HepG2 (cell line): ENCODE results near the gene DESI2. TPM values are rescaled to one million over a fixed set of nuclear protein-coding genes. Genes with fewer than 3 reads are reported as not detected.

Experiments
- HHEX ChIP-seq: IDR thresholded peaks from 2 replicates; pipeline ENCODE4 v1.6.1; 2016; ENCODE audit warnings: control low read depth
- HNRNPK ChIP-seq: fragments of 200-400 bp; formaldehyde crosslinking; IDR thresholded peaks from 2 replicates; pipeline ENCODE4 v1.6.1; 2018; ENCODE audit warnings: low read length, low read depth, moderate library complexity, mild to moderate bottlenecking; ENCODE audit not compliant: poor library complexity, severe bottlenecking
- IKZF4 ChIP-seq: sonication (generic); formaldehyde crosslinking; IDR thresholded peaks from 2 replicates; pipeline ENCODE4 v1.5.1; 2020; ENCODE audit warnings: borderline replicate concordance, mild to moderate bottlenecking, low read depth, missing genetic modification reagents; ENCODE audit errors: not compliant biosample characterization
- SRY ChIP-seq: sonication (generic); formaldehyde crosslinking; IDR thresholded peaks from 2 replicates; pipeline ENCODE4 v1.8.0; 2022; ENCODE audit warnings: mild to moderate bottlenecking, missing genetic modification reagents
- TCF7L2 ChIP-seq: IDR thresholded peaks from 2 replicates; pipeline ENCODE4 v1.6.1; 2011; ENCODE audit warnings: mild to moderate bottlenecking, low read depth, low read length, moderate library complexity
- YEATS2 ChIP-seq: sonication (generic); formaldehyde crosslinking; IDR thresholded peaks from 2 replicates; pipeline ENCODE4 v1.4.0; 2020; ENCODE audit warnings: missing genetic modification reagents, borderline replicate concordance
- ZFP41 ChIP-seq: sonication (generic); formaldehyde crosslinking; IDR thresholded peaks from 2 replicates; pipeline ENCODE4 v1.4.0; 2020; ENCODE audit warnings: mild to moderate bottlenecking, missing genetic modification reagents, borderline replicate concordance
- ZNF230 ChIP-seq: sonication (generic); formaldehyde crosslinking; IDR thresholded peaks from 2 replicates; pipeline ENCODE4 v1.4.0; 2020; ENCODE audit warnings: mild to moderate bottlenecking, missing genetic modification reagents
- ZNF335 ChIP-seq: sonication (generic); formaldehyde crosslinking; IDR thresholded peaks from 2 replicates; pipeline ENCODE4 v1.4.0; 2020; ENCODE audit warnings: missing genetic modification reagents
- ZNF496 ChIP-seq: sonication (generic); formaldehyde crosslinking; IDR thresholded peaks from 2 replicates; pipeline ENCODE4 v1.8.1; 2023; ENCODE audit warnings: mild to moderate bottlenecking, moderate library complexity, missing genetic modification reagents; ENCODE audit not compliant: insufficient replicate concordance
- ZNF709 ChIP-seq: sonication (generic); formaldehyde crosslinking; IDR thresholded peaks from 2 replicates; pipeline ENCODE4 v1.5.0; 2020; ENCODE audit warnings: mild to moderate bottlenecking, missing genetic modification reagents
- ZNF724P ChIP-seq: sonication (generic); formaldehyde crosslinking; IDR thresholded peaks from 2 replicates; pipeline ENCODE4 v1.8.0; 2022; ENCODE audit warnings: missing genetic modification reagents, borderline replicate concordance
- ZNF773 ChIP-seq: sonication (generic); formaldehyde crosslinking; IDR thresholded peaks from 2 replicates; pipeline ENCODE4 v1.4.0; 2020; ENCODE audit warnings: missing genetic modification reagents, borderline replicate concordance
- polyA plus RNA-seq, 8 experiments: library from polyadenylated mRNA; depleted of rRNA in 3 of 8; stranded (reverse) in 7 of 8; unstranded in 1 of 8; fragments of >200 nt; fragmentation: Illumina TruSeq in 4 of 8; extraction: Trizol in 4 of 8; gene quantifications; 2 replicates each; pipeline versions ENCODE4 v1.2.1 to v1.2.3, GENCODE V29; 2011 to 2016; ENCODE audit warnings: low read depth in 4 of 8, missing spikeins in 1 of 8, mixed read lengths in 1 of 8; ENCODE audit not compliant: insufficient read depth in 1 of 8
- total RNA-seq, 5 experiments: library from RNA; depleted of rRNA; stranded (reverse); fragments of >200 nt; fragmentation: Illumina TruSeq; extraction: Trizol; gene quantifications; 2 replicates each; pipeline ENCODE4 v1.2.3, GENCODE V29; 2016; ENCODE audit warnings: low read depth in 1 of 5
- TF ChIP-seq, protein P1 (sequence below), 2 experiments: sonication (generic) in 1 of 2; formaldehyde crosslinking in 1 of 2; IDR thresholded peaks; 2 replicates each; pipeline versions ENCODE4 v1.5.1 to v1.6.1; 2011 to 2020; ENCODE audit warnings: borderline replicate concordance in 1 of 2, low read depth in 1 of 2, low read length in 1 of 2, mild to moderate bottlenecking in 1 of 2, missing genetic modification reagents in 1 of 2, moderate library complexity in 1 of 2
- TF ChIP-seq, protein P2 (sequence below), 2 experiments: sonication (generic) in 1 of 2; formaldehyde crosslinking in 1 of 2; IDR thresholded peaks; 2 replicates each; pipeline versions ENCODE4 v1.4.0 to v1.6.1; 2018 to 2020; ENCODE audit warnings: missing genetic modification reagents in 2 of 2, borderline replicate concordance in 1 of 2, low read depth in 1 of 2, mild to moderate bottlenecking in 1 of 2, missing biosample characterization in 1 of 2
- TF ChIP-seq, protein P3 (sequence below): sonication (generic); formaldehyde crosslinking; IDR thresholded peaks from 2 replicates; pipeline ENCODE4 v1.8.0; 2022; ENCODE audit warnings: low read depth, missing genetic modification reagents
- TF ChIP-seq, protein P4 (sequence below): sonication (generic); formaldehyde crosslinking; IDR thresholded peaks from 2 replicates; pipeline ENCODE4 v1.8.1; 2023; ENCODE audit warnings: mild to moderate bottlenecking, moderate library complexity, missing genetic modification reagents

DESI2 gene
- total and polyA plus RNA-seq, 2 of the 13 experiments (the other 11 are each of a cell fraction or from before 2014, with no cell fraction given) = 23.1 to 42.2 TPM

DNA sequence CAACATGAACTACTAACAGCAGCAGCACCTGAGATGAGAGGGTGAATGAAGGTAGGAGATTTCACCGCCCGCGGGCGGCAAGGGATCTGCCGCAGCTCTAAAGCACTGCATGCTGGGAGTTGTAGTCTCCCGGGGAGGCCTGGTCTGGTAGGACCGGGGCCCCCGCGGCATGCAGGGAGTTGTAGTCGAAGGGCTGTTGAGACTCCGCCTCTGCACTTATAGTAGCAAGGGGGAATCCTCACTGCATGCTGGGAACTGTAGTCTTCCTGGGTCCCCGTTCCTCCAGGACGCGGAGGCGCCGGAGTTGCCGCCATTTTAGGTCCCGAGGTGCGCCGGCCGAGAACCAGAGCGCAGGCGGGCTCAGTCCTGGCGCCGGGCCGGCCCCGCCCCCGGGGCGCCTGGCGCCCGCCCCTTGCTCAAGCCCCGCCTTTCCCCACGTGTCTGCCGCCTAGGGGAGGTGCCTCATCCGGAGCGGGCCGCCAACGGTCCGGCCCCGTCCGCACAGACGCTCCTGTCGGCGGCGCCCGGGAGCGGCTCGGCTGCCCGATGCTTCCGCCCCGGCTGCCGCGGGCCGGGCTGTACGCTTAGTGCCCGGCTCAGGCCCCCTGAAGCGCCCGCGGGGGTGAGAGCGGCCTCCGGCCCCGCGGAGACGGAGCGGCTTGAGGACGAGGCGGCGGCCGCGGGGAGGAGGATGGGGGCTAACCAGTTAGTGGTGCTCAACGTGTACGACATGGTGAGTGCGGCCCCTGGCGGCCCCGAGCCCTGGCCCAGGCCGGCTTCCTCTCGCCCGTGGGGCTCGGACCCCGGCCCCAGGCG is at the start of gene DESI2 (continued):
- TF ChIP-seq, protein P1, sequence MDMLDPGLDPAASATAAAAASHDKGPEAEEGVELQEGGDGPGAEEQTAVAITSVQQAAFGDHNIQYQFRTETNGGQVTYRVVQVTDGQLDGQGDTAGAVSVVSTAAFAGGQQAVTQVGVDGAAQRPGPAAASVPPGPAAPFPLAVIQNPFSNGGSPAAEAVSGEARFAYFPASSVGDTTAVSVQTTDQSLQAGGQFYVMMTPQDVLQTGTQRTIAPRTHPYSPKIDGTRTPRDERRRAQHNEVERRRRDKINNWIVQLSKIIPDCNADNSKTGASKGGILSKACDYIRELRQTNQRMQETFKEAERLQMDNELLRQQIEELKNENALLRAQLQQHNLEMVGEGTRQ (IDR thresholded peaks at IDR 0.05; ENCODE audit: low read depth, low read length) = peak; percentile 58; the same call in 1 of the 2 replicates
- TF ChIP-seq, protein P1 (CRISPR knock-in tag; IDR thresholded peaks at IDR 0.05; ENCODE audit: borderline replicate concordance) = no peak
- TF ChIP-seq ZNF496 (no peak), HHEX (CRISPR knock-in tag) (no peak), ZNF773 (no peak), HNRNPK (peak; percentile 70), YEATS2 (CRISPR knock-in tag) (peak; percentile 84; the same call in 1 of the 2 replicates), ZNF230 (CRISPR knock-in tag) (peak; percentile 23; the same call in 1 of the 2 replicates), SRY (peak; percentile 85; the same call in 1 of the 2 replicates), TCF7L2 (no peak), ZFP41 (CRISPR knock-in tag) (no peak), ZNF709 (CRISPR knock-in tag) (peak; percentile 15; the same call in 1 of the 2 replicates), IKZF4 (CRISPR knock-in tag) (no peak), ZNF724P (CRISPR knock-in tag) (0 out of 2 replicates have a peak, but pooled peaks have one; percentile 23), ZNF335 (peak; percentile 93)
- TF ChIP-seq, protein P2, sequence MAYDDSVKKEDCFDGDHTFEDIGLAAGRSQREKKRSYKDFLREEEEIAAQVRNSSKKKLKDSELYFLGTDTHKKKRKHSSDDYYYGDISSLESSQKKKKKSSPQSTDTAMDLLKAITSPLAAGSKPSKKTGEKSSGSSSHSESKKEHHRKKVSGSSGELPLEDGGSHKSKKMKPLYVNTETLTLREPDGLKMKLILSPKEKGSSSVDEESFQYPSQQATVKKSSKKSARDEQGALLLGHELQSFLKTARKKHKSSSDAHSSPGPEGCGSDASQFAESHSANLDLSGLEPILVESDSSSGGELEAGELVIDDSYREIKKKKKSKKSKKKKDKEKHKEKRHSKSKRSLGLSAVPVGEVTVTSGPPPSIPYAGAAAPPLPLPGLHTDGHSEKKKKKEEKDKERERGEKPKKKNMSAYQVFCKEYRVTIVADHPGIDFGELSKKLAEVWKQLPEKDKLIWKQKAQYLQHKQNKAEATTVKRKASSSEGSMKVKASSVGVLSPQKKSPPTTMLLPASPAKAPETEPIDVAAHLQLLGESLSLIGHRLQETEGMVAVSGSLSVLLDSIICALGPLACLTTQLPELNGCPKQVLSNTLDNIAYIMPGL (CRISPR knock-in tag; IDR thresholded peaks at IDR 0.05; ENCODE audit: borderline replicate concordance in 1 of 2, low read depth in 1 of 2) = peak; percentile 92 to 96
- TF ChIP-seq, protein P3, sequence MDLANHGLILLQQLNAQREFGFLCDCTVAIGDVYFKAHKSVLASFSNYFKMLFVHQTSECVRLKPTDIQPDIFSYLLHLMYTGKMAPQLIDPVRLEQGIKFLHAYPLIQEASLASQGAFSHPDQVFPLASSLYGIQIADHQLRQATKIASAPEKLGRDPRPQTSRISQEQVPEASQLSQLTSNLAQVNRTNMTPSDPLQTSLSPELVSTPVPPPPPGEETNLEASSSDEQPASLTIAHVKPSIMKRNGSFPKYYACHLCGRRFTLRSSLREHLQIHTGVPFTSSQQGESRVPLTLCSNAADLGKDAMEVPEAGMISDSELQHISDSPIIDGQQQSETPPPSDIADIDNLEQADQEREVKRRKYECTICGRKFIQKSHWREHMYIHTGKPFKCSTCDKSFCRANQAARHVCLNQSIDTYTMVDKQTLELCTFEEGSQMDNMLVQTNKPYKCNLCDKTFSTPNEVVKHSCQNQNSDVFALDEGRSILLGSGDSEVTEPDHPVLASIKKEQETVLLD (CRISPR knock-in tag) = peak; percentile 52; the same call in 1 of the 2 replicates
- TF ChIP-seq, protein P4, sequence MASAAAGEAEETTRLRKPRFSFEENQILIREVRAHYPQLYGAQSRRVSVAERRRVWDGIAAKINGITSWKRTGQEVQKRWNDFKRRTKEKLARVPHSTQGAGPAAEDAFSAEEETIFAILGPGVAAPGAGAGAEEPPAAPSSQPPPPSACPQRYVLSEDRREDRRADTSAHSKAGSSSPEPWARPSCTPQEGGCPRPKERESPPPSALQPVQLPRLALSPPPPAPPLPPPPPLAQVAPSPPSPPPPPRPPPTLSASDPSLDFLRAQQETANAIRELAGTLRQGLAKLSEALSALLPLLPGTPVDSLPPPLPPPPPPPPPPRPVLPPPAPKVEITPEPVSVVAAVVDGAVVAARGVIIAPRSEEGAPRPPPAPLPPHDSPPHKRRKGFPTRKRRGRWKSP = 0 out of 2 replicates have a peak, but pooled peaks have one; percentile 14
